K562 (cell line): Measurements from ENCODE around the gene CREB5. TPM values are rescaled to one million over a fixed set of nuclear protein-coding genes. Genes with fewer than 3 reads are reported as not detected.

Source experiments
- ATAC-seq: fragments of 200-7000 bp; cut with Tn5 transposase; 3 replicates; pipeline ENCODE4 v1.9.1; 2020; ENCODE audit warnings: moderate library complexity
- BruUV-seq: library from RNA; stranded (reverse); fragments of 400-500 nt; replicated peaks from 2 replicates; lab custom pipeline; 2021; lab: Mats Ljungman, UMichigan
- CTCF ChIA-PET: fragments of 300-600 bp; formaldehyde crosslinking; extraction: SDS; loops from one replicate; lab custom pipeline; 2021; ENCODE audit warnings: low intra/inter-chr PET ratio; lab: Yijun Ruan, JAX
- POLR2A ChIA-PET: fragments of 300-600, 350-650 bp; sonication (Branson Sonifier 250); formaldehyde crosslinking; extraction: SDS; loops from one replicate; lab custom pipeline; 2021; ENCODE audit warnings: antibody characterized with exemption, inconsistent platforms; lab: Yijun Ruan, JAX
- DNase-seq, 4 experiments: peaks; one replicate each; pipeline versions ENCODE4 v3.0.0 to v3.0.0-alpha.2; 2011 to 2018; ENCODE audit warnings: low spot score in 3 of 4, mixed read lengths in 3 of 4; ENCODE audit errors: extremely low read depth in 1 of 4
- FAIRE-seq: peaks from 2 replicates; lab custom pipeline; 2011; peaks lifted over from hg19 to GRCh38; lab: Jason Lieb, UNC
- H2AFZ ChIP-seq: 2 replicates; pipeline ENCODE4 v1.6.0; 2011; ENCODE audit warnings: low read depth, low read length, control low read depth, inconsistent platforms
- H3K27ac ChIP-seq: fragments of 200-600 bp; 3 replicates; pipeline ENCODE4 v1.8.0; 2011; ENCODE audit warnings: low read depth, mild to moderate bottlenecking, control low read depth, inconsistent platforms, low read length, moderate library complexity, mixed read lengths; ENCODE audit errors: extremely low read depth
- H3K27me3 ChIP-seq, 2 experiments: fragments of 300-600 bp in 1 of 2; 2 replicates in 1 of 2; 3 replicates in 1 of 2; pipeline versions ENCODE4 v1.6.0 to v1.8.0; 2011; ENCODE audit warnings: inconsistent platforms in 2 of 2, low read length in 2 of 2, mild to moderate bottlenecking in 1 of 2, mixed read lengths in 1 of 2, moderate library complexity in 1 of 2; ENCODE audit not compliant: control insufficient read depth in 2 of 2, insufficient read depth in 2 of 2
- H3K36me3 ChIP-seq: fragments of 300-600 bp; 3 replicates; pipeline ENCODE4 v1.8.0; 2011; ENCODE audit warnings: mild to moderate bottlenecking, low read length, inconsistent platforms; ENCODE audit not compliant: control insufficient read depth, insufficient read depth
- H3K4me1 ChIP-seq, 2 experiments: fragments of 200-600 bp in 1 of 2; replicated peaks in 1 of 2; 2 replicates in 1 of 2; 3 replicates in 1 of 2; pipeline versions ENCODE4 v1.5.1 to v1.8.0; 2011; ENCODE audit warnings: inconsistent platforms in 2 of 2, low read length in 2 of 2, mild to moderate bottlenecking in 1 of 2, mixed read lengths in 1 of 2, moderate library complexity in 1 of 2; ENCODE audit not compliant: control insufficient read depth in 2 of 2, insufficient read depth in 2 of 2
- H3K4me2 ChIP-seq: 2 replicates; pipeline ENCODE4 v1.6.1; 2011; ENCODE audit warnings: low read length, control low read depth, inconsistent platforms, mixed read lengths; ENCODE audit not compliant: insufficient read depth
- H3K4me3 ChIP-seq: fragments of 200-600 bp; sonication (generic), shearing (Covaris generic); 2 replicates; pipeline ENCODE4 v1.5.1; 2016; ENCODE audit warnings: control low read depth, inconsistent platforms
- H3K79me2 ChIP-seq: fragments of 200-600 bp; 3 replicates; pipeline ENCODE4 v1.8.0; 2011; ENCODE audit warnings: low read length, inconsistent platforms; ENCODE audit not compliant: control insufficient read depth, insufficient read depth
- H3K9ac ChIP-seq, 2 experiments: 2 replicates each; pipeline versions ENCODE4 v1.6.0 to v1.6.1; 2011; ENCODE audit warnings: low read depth in 2 of 2, low read length in 2 of 2, control low read depth in 1 of 2, inconsistent platforms in 1 of 2, mild to moderate bottlenecking in 1 of 2, mixed read lengths in 1 of 2; ENCODE audit not compliant: insufficient read depth in 1 of 2
- H3K9me1 ChIP-seq: one replicate; pipeline ENCODE4 v1.6.0; 2011; ENCODE audit warnings: inconsistent platforms, mild to moderate bottlenecking, low read length, moderate library complexity; ENCODE audit not compliant: control insufficient read depth, insufficient read depth
- H3K9me3 ChIP-seq: replicated peaks from 2 replicates; pipeline ENCODE4 v1.5.1; 2011; ENCODE audit warnings: low read depth, low read length, inconsistent platforms; ENCODE audit not compliant: control insufficient read depth, insufficient read depth
- H4K20me1 ChIP-seq: replicated peaks from 2 replicates; pipeline ENCODE4 v1.6.1; 2011; ENCODE audit warnings: low read length, inconsistent platforms, mixed read lengths; ENCODE audit not compliant: control insufficient read depth, insufficient read depth
- CC2D1A ChIP-seq: fragments of 450-650 bp; IDR thresholded peaks from 2 replicates; pipeline ENCODE4 v1.6.1; 2017; ENCODE audit warnings: mild to moderate bottlenecking
- CHAMP1 ChIP-seq: fragments of 450-650 bp; IDR thresholded peaks from 2 replicates; pipeline ENCODE4 v1.6.1; 2016; ENCODE audit warnings: mild to moderate bottlenecking
- ELF4 ChIP-seq: fragments of 450-650 bp; formaldehyde crosslinking; IDR thresholded peaks from 2 replicates; pipeline ENCODE4 v1.4.0; 2022; ENCODE audit warnings: missing genetic modification characterization
- ETV1 ChIP-seq: fragments of 450-650 bp; conservative IDR thresholded peaks from 2 replicates; pipeline ENCODE4 v1.6.1; 2016; ENCODE audit warnings: missing genetic modification characterization, control low read depth, low read depth, missing compliant biosample characterization
- JUND ChIP-seq, 2 experiments: IDR thresholded peaks; 2 replicates in 1 of 2; 3 replicates in 1 of 2; pipeline ENCODE4 v1.6.1; 2011; ENCODE audit warnings: borderline replicate concordance in 2 of 2, low read depth in 2 of 2, low read length in 2 of 2, improper control_type of control experiment in 1 of 2, missing biosample characterization in 1 of 2, missing genetic modification characterization in 1 of 2, missing genetic modification reagents in 1 of 2
- KDM1A ChIP-seq, 2 experiments: fragments of 450-650 bp; IDR thresholded peaks; 2 replicates each; pipeline ENCODE4 v1.6.1; 2016; ENCODE audit warnings: mild to moderate bottlenecking in 2 of 2
- NFIX ChIP-seq: fragments of 250-450 bp; sonication (Bioruptor Pico); IDR thresholded peaks from 2 replicates; pipeline ENCODE4 v1.4.0; 2020; ENCODE audit warnings: low read depth, mild to moderate bottlenecking, moderate library complexity
- NR4A1 ChIP-seq, 2 experiments: fragments of 250-450 bp in 1 of 2; fragments of 450-650 bp in 1 of 2; sonication (Bioruptor Pico) in 1 of 2; IDR thresholded peaks; 2 replicates each; pipeline versions ENCODE4 v1.4.0 to v1.6.1; 2016 to 2020; ENCODE audit warnings: mild to moderate bottlenecking in 2 of 2, missing compliant biosample characterization in 1 of 2, missing genetic modification characterization in 1 of 2, moderate library complexity in 1 of 2
- TBP ChIP-seq: optimal IDR thresholded peaks from 2 replicates; pipeline ENCODE3; 2011; ENCODE audit warnings: low read depth, low read length, improper control_type of control experiment
- ZFP30 ChIP-seq: fragments of 250-450 bp; sonication (Bioruptor Pico); IDR thresholded peaks from 2 replicates; pipeline ENCODE4 v1.8.0; 2022; ENCODE audit warnings: moderate library complexity, mild to moderate bottlenecking, inconsistent platforms, borderline replicate concordance
- ZNF282 ChIP-seq: sonication (generic); formaldehyde crosslinking; IDR thresholded peaks from 2 replicates; pipeline ENCODE4 v1.8.1; 2023; ENCODE audit warnings: missing genetic modification reagents
- ZNF384 ChIP-seq: IDR thresholded peaks from 2 replicates; pipeline ENCODE4 v1.6.1; 2012; ENCODE audit warnings: low read depth, low read length, improper control_type of control experiment
- ZNF507 ChIP-seq: conservative IDR thresholded peaks from 2 replicates; pipeline ENCODE4 v1.6.1; 2017; ENCODE audit warnings: missing genetic modification characterization, missing compliant biosample characterization
- ZNF511 ChIP-seq: sonication (generic); formaldehyde crosslinking; IDR thresholded peaks from 2 replicates; pipeline ENCODE4 v1.8.0; 2022; ENCODE audit warnings: mild to moderate bottlenecking, missing genetic modification reagents
- ZNF780A ChIP-seq: fragments of 250-450 bp; sonication (Bioruptor Pico); IDR thresholded peaks from 2 replicates; pipeline ENCODE4 v1.5.0; 2021; ENCODE audit warnings: mild to moderate bottlenecking
- WGBS: fragments of 100-300 bp; shearing (Covaris generic); methylation state at CpG from one replicate; pipeline ENCODE4 v1.1.6; 2016; ENCODE audit warnings: low coverage, mixed read lengths; ENCODE audit not compliant: insufficient coverage; ENCODE audit errors: missing lambda C conversion rate; 5-methylcytosine and 5-hydroxymethylcytosine counted together
- in situ Hi-C: fragments of 300-500 bp; cut with MboI; formaldehyde crosslinking; loops from 4 replicates; pipeline ENCODE4 v1.15.0; 2018; ENCODE audit warnings: inconsistent platforms, mixed read lengths
- intact Hi-C: fragments of 100-400 bp; cut with micrococcal nuclease; formaldehyde crosslinking; loops from 2 replicates; pipeline ENCODE4 v1.14.2; 2022
- polyA plus RNA-seq, 8 experiments: library from polyadenylated mRNA; depleted of rRNA in 4 of 8; stranded (reverse) in 5 of 8; unstranded in 3 of 8; fragments of >200 nt; fragmentation: Nextera tagmentation in 2 of 8; fragmentation: Illumina TruSeq in 1 of 8; extraction: Ambion mirVana in 2 of 8; extraction: Trizol in 1 of 8; gene quantifications; 2 replicates each; pipeline versions ENCODE4 v1.2.1 to v1.2.3, GENCODE V29; 2011 to 2014; ENCODE audit warnings: inconsistent platforms in 1 of 8, missing spikeins in 1 of 8
- total RNA-seq, 7 experiments: library from RNA; depleted of rRNA in 6 of 7; stranded (reverse); fragments of >200 nt in 6 of 7; fragmentation: Illumina TruSeq in 2 of 7; extraction: Trizol in 2 of 7; gene quantifications; 2 replicates each; pipeline versions ENCODE4 v1.2.1 to v1.2.3, GENCODE V29; 2011 to 2021; ENCODE audit warnings: low replicate concordance in 1 of 7
- TF ChIP-seq, protein P1 (sequence below): IDR thresholded peaks from 2 replicates; pipeline ENCODE4 v1.6.1; 2014; ENCODE audit warnings: antibody characterized with exemption
- TF ChIP-seq, protein P2 (sequence below): fragments of 250-450 bp; sonication (Bioruptor Pico); IDR thresholded peaks from 2 replicates; pipeline ENCODE4 v1.5.0; 2022; ENCODE audit warnings: mild to moderate bottlenecking

Gene CREB5
- total and polyA plus RNA-seq, 9 of the 15 experiments (the other 6 are each of a cell fraction or from before 2014, with no cell fraction given), result 0.33 to 6.4 (median 1.8) TPM

DNA sequence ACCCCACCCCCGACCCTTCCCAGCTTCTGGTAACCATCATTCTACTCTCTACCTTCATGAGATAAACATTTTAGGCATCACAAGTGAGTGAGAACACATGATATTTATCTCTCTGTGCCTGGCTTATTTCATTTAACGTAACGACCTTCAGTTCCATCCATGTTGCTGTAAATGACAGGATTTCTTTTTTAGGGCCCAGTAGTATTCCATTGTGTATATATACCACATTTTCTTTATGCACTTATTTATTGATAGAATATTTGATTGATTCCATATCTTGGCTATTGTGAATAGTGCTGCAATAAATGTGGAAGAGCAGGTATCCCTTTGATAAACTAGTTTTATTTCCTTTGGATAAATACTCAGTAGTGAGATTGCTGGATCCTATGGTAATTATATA, 112.7 kb downstream of the CREB5 start:
- no TSS peak for BruUV-seq
- ATAC-seq (no peak), DNase-seq (no peak), FAIRE-seq (no peak)
- no peaks in the 10 kb centered on the region for H3K9me3 ChIP-seq
- ChIA-PET POLR2A (no interaction called here), CTCF (no interaction called here)
- no peak overlapping the region for H2AFZ ChIP-seq
- TF ChIP-seq, protein P1, sequence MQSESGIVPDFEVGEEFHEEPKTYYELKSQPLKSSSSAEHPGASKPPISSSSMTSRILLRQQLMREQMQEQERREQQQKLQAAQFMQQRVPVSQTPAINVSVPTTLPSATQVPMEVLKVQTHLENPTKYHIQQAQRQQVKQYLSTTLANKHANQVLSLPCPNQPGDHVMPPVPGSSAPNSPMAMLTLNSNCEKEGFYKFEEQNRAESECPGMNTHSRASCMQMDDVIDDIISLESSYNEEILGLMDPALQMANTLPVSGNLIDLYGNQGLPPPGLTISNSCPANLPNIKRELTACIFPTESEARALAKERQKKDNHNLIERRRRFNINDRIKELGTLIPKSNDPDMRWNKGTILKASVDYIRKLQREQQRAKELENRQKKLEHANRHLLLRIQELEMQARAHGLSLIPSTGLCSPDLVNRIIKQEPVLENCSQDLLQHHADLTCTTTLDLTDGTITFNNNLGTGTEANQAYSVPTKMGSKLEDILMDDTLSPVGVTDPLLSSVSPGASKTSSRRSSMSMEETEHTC, result no peak
- TF ChIP-seq ZNF282 (CRISPR knock-in tag) (no peak), ZFP30 (no peak), KDM1A (IDR thresholded peaks at IDR 0.05) (no peak), JUND (IDR thresholded peaks at IDR 0.05; ENCODE audit: borderline replicate concordance, low read depth, low read length) (no peak), JUND (tag; IDR thresholded peaks at IDR 0.05; ENCODE audit: borderline replicate concordance, low read depth, low read length) (no peak), CC2D1A (no peak), TBP (no peak), ELF4 (no peak), ZNF780A (CRISPR knock-in tag) (no peak), CHAMP1 (no peak), ZNF507 (tag) (no peak), ETV1 (tag) (no peak), NFIX (CRISPR knock-in tag) (no peak), NR4A1 (CRISPR knock-in tag; IDR thresholded peaks at IDR 0.05) (no peak), NR4A1 (tag; IDR thresholded peaks at IDR 0.05) (no peak), ZNF511 (no peak), ZNF384 (no peak)
- TF ChIP-seq, protein P2, sequence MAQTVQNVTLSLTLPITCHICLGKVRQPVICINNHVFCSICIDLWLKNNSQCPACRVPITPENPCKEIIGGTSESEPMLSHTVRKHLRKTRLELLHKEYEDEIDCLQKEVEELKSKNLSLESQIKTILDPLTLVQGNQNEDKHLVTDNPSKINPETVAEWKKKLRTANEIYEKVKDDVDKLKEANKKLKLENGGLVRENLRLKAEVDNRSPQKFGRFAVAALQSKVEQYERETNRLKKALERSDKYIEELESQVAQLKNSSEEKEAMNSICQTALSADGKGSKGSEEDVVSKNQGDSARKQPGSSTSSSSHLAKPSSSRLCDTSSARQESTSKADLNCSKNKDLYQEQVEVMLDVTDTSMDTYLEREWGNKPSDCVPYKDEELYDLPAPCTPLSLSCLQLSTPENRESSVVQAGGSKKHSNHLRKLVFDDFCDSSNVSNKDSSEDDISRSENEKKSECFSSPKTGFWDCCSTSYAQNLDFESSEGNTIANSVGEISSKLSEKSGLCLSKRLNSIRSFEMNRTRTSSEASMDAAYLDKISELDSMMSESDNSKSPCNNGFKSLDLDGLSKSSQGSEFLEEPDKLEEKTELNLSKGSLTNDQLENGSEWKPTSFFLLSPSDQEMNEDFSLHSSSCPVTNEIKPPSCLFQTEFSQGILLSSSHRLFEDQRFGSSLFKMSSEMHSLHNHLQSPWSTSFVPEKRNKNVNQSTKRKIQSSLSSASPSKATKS, result no peak
- H3K9ac ChIP-seq, result no peak overlapping the region
- H3K4me3 ChIP-seq, result no peak overlapping the region
- peaks cover under 1 to 6% of the 10 kb centered on the region in 2 experiments; a peak in 4 of 5 replicates for H3K27me3 ChIP-seq
- no peaks in the 10 kb centered on the region for H3K79me2 ChIP-seq
- H3K36me3 ChIP-seq, result no peaks in the 10 kb centered on the region
- intact Hi-C loops (no loop called here), in situ Hi-C loops (no loop called here)
- peaks cover 2% of the 10 kb centered on the region for H3K9me1 ChIP-seq
- H3K27ac ChIP-seq, result no peak overlapping the region
- H4K20me1 ChIP-seq, result no peaks in the 10 kb centered on the region
- no peak overlapping the region for H3K4me2 ChIP-seq
- H3K4me1 ChIP-seq, result no peaks in the 10 kb centered on the region
- 3% methylated on average over 3 of the region's 3 CpGs for WGBS
